GM18505 (cell line): ENCODE data around the gene ART3.

ENCODE experiments used
- ATAC-seq: cut with Tn5 transposase; IDR thresholded peaks from one replicate; pipeline ENCODE4 v1.9.1; 2021; ENCODE audit not compliant: unreplicated experiment
- POLR2A ChIP-seq: IDR thresholded peaks from 4 replicates; pipeline ENCODE4 v1.6.1; 2011; ENCODE audit warnings: borderline replicate concordance; ENCODE audit not compliant: insufficient read depth, insufficient read length; ENCODE audit errors: extremely low read depth

ART3 gene

DNA sequence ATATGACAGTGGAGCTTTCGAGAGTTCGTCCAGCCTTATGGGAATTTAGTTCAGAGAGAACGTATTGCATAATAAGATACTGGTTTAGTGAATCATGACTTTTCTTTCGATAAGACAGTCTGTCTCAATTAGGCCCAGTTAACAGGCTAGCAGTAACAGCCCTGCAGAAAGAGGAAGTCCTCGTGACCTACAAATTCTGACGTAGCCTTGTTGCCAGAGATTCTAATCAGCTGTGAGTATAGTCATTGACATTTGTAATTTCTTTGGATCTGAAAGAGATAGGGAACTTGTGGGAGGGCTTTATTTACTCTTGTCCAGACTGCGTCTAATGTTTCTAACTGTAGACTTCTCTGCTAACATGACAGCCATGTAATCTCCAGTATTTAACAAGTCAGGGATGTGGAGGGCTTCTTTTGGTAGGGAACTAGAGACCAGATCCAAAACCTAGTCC, 15.8 kb downstream of the ART3 start:
- TF ChIP-seq POLR2A, result no peak
- peak; percentile 64 for ATAC-seq

DNA sequence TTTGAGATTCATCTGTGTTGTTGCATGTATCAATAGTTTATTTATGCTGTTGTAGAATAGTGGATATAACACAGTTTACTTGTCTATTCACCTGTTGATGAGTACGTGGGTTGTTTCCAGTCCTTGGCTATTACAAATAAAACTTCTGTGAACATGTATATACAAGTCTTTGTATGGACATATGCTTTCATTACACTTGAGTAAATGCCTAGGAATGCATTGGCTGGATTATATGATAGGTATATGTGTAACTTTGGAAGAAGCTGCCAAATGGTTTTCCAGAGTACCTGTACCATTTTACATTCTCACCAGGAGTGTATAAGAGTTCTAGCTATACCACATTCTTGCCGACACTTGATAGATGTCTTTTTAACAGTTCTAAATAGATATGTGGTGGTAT, 16.5 kb downstream of the ART3 start:
- no peak for ATAC-seq
- no peak for TF ChIP-seq POLR2A

DNA sequence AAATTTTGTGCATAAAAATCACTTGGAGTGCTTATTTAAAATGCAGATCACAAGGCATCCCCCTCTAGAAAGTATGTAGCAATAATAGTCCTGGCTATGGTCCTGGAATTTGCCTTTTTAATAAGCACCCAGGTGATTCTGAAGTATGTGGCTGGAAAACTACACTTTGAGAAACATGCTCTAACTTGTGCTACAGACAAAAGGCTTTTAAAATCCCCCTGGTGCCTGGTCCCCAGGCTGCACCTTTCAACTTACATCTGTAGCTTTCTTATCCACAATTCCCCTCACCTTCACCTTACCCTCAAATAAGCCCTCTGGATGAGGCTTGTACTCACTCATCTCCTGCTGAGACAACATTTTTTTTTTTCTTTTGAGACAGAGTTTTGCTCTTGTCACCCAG, 21.1 kb downstream of the ART3 start:
- no peak for TF ChIP-seq POLR2A
- no peak for ATAC-seq

DNA sequence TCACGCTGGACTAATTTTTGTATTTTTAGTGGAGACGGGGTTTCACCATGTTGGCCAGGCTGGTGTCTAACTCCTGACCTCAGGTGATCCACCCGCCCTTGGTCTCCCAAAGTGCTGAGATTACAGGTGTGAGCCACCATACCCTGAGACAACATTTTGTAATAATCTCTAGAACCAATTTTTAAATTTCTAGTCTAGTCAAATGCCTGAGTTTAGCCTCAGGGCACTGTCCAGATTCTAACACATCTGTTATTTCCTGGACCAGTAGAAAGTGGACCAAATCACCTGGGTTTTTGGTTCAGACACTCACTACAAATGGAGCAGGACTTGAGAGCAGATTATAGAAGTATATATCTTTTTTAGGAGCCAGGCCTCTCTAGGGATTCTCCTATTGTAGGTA, 21.6 kb downstream of the ART3 start:
- no peak for ATAC-seq
- no peak for TF ChIP-seq POLR2A

DNA sequence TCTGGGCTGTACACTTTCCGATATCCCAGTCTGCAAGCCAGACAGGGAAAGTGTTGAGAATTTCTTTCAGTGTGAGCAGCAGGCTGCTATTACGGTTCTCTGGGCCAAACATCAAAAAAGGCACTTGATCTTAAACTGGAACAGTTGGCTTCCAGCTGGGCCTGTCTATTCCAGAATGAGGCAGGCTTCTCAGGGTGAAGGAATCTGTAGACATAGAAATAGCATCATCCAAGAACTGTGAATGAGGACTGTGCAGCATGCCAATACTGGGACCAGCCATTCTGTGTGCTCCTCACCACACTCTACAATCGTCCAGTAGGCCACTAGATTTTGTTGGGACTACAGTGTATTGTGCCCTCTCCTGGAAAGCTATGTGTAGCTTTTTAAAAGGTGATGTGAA, 31.1 kb downstream of the ART3 start:
- TF ChIP-seq POLR2A, result no peak

DNA sequence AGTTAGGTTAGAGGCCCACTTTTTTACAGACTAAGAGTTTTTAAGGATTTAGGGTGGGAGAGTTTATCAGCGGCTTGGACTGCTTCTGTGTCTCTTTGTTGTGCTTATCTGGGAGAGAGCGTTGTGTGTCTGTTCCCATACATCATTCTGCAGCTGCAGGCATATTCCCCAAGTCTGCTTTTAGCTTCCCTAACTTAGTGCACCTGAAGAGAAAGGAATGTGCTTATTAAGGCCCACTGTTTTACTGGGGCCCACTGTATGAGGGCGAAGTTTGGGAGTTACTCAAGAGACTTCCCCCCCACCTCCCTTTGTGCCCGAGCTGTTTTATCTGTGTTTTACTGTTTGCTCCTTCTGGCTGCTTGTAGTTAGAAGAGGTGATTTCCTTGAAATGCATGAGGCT, 31.9 kb downstream of the ART3 start:
- TF ChIP-seq POLR2A, result no peak

More for the DNA sequence above, 31.1 kb downstream of the ART3 start:
- ATAC-seq, result no peak

DNA sequence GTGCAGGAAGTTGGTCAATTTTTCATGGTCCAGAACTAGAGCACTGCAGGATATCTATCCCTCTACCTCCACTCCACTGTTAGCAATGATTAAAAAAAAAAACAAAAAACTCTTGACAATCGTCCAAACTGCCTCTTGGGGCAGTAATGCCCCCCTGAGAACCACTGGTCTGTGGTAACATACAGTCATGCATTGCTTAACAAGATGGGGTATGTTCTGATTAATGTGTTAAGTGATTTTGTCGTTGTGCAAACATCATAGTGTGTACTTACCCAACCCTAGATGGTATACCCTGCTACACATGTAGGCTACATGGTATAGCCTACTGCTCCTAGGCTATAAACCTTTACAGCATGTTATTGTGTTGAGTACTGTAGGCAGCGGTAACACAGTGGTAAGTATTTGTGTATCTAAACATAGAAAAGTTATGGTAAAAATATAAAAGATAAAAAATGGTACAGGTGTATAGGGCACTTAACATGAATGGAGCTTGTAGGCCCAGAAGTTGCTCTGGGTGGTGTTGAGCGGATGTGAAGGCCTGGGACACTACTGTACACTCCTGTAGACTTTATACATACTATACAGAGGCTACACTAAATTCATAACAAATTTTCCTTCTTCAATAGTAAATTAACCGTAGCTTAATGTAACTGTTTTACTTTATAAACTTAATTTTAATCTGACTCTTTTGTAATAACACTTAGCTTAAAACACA, 34.1 kb downstream of the ART3 start:
- no peak for TF ChIP-seq POLR2A
- ATAC-seq, result no peak

More for the DNA sequence above, 31.9 kb downstream of the ART3 start:
- ATAC-seq, result no peak

DNA sequence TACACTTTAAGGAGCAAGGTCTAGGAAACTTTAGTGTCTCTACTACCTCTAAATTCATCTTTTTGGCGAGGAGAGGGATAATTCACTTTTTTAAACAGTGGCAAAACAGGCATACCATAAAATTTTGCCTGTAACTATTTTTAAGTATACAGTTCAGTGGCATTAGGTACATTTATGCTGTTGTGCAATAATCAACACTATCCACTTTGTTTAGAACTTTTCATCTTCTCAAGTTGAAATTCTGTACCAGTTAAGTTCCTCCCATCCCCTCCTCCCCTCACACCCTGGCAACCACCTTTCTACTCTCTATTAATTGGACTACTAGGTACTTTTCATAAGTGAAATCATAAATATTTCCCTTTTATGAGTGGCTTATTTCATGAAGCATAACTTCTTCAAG, 42.3 kb downstream of the ART3 start:
- no peak for ATAC-seq
- TF ChIP-seq POLR2A, result no peak

DNA sequence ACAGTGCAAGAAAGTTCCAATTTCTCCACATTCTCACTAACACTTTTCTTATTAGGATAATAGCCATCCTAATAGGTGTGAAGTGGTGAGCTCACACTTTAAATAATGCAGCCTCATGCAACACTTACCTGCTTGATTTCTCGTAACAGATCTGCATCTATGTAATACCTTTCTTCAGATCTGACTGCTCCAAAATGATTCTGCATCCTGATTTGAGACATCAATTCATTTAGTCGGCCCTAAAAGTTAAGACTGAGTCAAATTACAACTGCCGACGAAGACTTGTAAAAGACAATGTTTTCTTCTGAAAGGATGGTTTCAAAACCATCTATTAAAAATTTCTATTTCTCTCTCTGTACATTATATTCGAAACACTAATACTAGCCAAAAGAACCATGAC, 43.0 kb downstream of the ART3 start:
- no peak for TF ChIP-seq POLR2A
- ATAC-seq, result no peak

DNA sequence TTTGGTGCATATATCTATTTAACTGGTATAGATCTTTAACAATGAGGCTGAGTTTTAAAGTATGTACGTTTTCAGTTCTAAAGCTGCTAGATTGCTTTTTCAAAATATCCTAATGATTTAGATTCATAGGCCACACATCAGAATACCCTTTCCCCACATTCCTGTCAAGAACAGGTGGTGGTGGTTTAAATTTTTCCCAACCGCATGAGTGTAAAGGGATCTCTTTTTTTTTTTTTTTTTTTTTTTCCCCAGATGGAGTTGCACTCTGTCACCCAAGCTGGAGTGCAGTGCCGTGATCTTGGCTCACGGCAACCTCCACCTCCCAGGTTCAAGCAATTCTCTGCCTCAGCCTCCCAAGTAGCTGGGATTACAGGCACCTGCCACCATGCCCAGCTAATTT, 45.7 kb downstream of the ART3 start:
- no peak for TF ChIP-seq POLR2A
- ATAC-seq, result no peak

DNA sequence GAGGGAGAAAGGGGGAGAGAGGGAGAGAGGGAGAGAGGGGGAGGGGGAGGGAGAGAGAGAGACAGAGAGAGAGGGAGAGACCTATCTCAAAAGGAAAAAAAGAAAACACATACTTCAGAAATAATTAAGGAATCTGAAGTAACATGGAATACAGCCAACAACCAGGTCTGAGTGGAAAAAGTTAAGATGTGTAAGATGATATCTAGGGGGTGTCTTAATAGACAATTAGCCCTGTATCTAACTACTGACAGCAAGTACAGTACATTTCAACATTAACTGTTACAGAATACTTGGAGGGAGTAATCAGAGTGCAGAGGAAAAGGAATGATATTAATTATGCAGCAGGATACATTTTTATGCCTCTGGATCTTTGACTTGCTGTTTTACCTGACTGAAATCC, 51.3 kb downstream of the ART3 start:
- no peak for TF ChIP-seq POLR2A
- ATAC-seq, result no peak

DNA sequence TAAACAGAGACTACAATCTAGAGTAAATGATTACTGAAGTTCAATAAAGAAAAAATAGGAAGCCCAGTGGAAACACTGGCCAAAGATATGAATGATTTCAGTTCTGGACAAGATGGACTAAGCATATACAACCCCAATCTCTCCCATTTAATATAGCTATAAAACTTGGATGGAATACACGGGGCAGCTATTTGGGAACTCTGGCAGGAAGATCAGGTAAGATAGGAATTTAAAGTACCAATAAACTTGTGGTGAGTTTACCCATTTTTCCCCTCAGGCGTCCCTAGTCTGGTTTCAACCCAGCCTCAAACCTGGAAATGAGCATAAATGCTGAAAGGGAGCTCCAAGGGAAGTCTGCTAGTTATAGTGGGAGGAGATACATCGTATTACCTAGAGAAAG, 53.2 kb downstream of the ART3 start:
- no peak for TF ChIP-seq POLR2A
- no peak for ATAC-seq

DNA sequence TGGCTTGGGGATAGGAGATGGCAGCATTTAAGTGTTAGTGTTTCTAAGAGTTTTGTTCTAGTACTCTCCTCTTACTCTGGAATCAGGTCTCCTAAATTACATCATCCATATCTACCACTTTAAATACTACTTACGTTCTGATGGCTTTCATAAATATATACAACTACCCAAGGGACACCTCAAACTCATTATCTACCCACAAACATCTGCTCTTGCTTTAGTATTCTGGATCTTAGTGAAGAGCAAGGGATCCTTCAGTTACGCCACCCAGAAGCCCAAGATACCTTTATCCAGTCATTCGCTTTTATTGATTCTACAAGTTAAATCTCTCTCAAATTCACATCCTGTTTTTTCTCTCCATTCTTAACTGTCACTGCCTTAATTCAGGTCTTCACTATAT, 66.7 kb downstream of the ART3 start:
- ATAC-seq, result no peak
- TF ChIP-seq POLR2A, result no peak

- no peak for TF ChIP-seq POLR2A
- no peak for ATAC-seq
Measured at GRCh38 chr4:76144546-76144945, 70.0 kb downstream of the ART3 start.
